ENCODE results near the gene NUDT16L1. TPM values are rescaled to one million over a fixed set of nuclear protein-coding genes. Genes with fewer than 3 reads are reported as not detected.

NUDT16L1 gene
- total RNA-seq, 2 experiments from 2014 or later: 14.9 to 15.9 TPM

- TF ChIP-seq CTCF (conservative IDR thresholded peaks at IDR 0.05; ENCODE audit: low read length) (no peak), EZH2phosphoT487 (IDR thresholded peaks at IDR 0.05; ENCODE audit: borderline replicate concordance, low read depth, low read length) (no peak)
- peaks cover 29% of the 10 kb centered on the region for H3K36me3 ChIP-seq (ENCODE audit: insufficient read depth, low read length)
- H3K27ac ChIP-seq (ENCODE audit: low read depth, low read length, poor library complexity, severe bottlenecking): no peak overlapping the region
- H3K4me3 ChIP-seq (ENCODE audit: low read depth, low read length, poor library complexity, severe bottlenecking): no peak overlapping the region
- DNase-seq (ENCODE audit: low spot score): no peak
- ChIA-PET CTCF (ENCODE audit: unreplicated experiment) (no interaction called here), POLR2A (no interaction called here)
- no peak overlapping the region for H3K4me2 ChIP-seq (ENCODE audit: low read length)
- H4K20me1 ChIP-seq (ENCODE audit: insufficient read depth, low read length): no peaks in the 10 kb centered on the region
- no peak overlapping the region for H2AFZ ChIP-seq (ENCODE audit: low read length)
- no TSS peak for BruUV-seq (replicated peaks)
- H3K79me2 ChIP-seq (ENCODE audit: insufficient read depth, low read depth, low read length): no peaks in the 10 kb centered on the region
- no peaks in the 10 kb centered on the region for H3K9me3 ChIP-seq (ENCODE audit: low read length)
- no peaks in the 10 kb centered on the region for H3K9me2 ChIP-seq (ENCODE audit: insufficient read depth, low read length)
- H3K4me1 ChIP-seq (ENCODE audit: insufficient read depth, low read length, poor library complexity, severe bottlenecking): no peaks in the 10 kb centered on the region
- intact Hi-C loops (cut with micrococcal nuclease; ENCODE audit: unreplicated experiment): no loop called here
Measured at GRCh38 chr16:4667203-4667963, 26.0 kb upstream of the NUDT16L1 start.

- no peaks in the 10 kb centered on the region for H4K20me1 ChIP-seq (ENCODE audit: insufficient read depth, low read length)
- H3K36me3 ChIP-seq (ENCODE audit: insufficient read depth, low read length): peaks cover 29% of the 10 kb centered on the region
- no peaks in the 10 kb centered on the region for H3K4me1 ChIP-seq (ENCODE audit: insufficient read depth, low read length, poor library complexity, severe bottlenecking)
- TF ChIP-seq EZH2phosphoT487 (IDR thresholded peaks at IDR 0.05; ENCODE audit: borderline replicate concordance, low read depth, low read length): no peak
- TF ChIP-seq CTCF (conservative IDR thresholded peaks at IDR 0.05; ENCODE audit: low read length): no peak
- H3K4me2 ChIP-seq (ENCODE audit: low read length): no peak overlapping the region
- ChIA-PET POLR2A (no interaction called here), CTCF (ENCODE audit: unreplicated experiment) (no interaction called here)
- H2AFZ ChIP-seq (ENCODE audit: low read length): no peak overlapping the region
- intact Hi-C loops (cut with micrococcal nuclease; ENCODE audit: unreplicated experiment): no loop called here
- DNase-seq (ENCODE audit: low spot score): no peak
- no peaks in the 10 kb centered on the region for H3K9me2 ChIP-seq (ENCODE audit: insufficient read depth, low read length)
- H3K79me2 ChIP-seq (ENCODE audit: insufficient read depth, low read depth, low read length): no peaks in the 10 kb centered on the region
- no peaks in the 10 kb centered on the region for H3K9me3 ChIP-seq (ENCODE audit: low read length)
- TSS peak; percentile 68 for BruUV-seq (replicated peaks)
- H3K4me3 ChIP-seq (ENCODE audit: low read depth, low read length, poor library complexity, severe bottlenecking): no peak overlapping the region
- no peak overlapping the region for H3K27ac ChIP-seq (ENCODE audit: low read depth, low read length, poor library complexity, severe bottlenecking)
Measured at GRCh38 chr16:4668313-4668960, 24.9 kb upstream of the NUDT16L1 start.
